ENCODE measurements around the gene TTC3. TPM values are rescaled to one million over a fixed set of nuclear protein-coding genes. Genes with fewer than 3 reads are reported as not detected.

The TTC3 gene
- total and polyA plus RNA-seq, 9 of the 15 experiments (the other 6 are each of a cell fraction or from before 2014, with no cell fraction given) = 17.5 to 92.0 (median 59.5) TPM

DNA sequence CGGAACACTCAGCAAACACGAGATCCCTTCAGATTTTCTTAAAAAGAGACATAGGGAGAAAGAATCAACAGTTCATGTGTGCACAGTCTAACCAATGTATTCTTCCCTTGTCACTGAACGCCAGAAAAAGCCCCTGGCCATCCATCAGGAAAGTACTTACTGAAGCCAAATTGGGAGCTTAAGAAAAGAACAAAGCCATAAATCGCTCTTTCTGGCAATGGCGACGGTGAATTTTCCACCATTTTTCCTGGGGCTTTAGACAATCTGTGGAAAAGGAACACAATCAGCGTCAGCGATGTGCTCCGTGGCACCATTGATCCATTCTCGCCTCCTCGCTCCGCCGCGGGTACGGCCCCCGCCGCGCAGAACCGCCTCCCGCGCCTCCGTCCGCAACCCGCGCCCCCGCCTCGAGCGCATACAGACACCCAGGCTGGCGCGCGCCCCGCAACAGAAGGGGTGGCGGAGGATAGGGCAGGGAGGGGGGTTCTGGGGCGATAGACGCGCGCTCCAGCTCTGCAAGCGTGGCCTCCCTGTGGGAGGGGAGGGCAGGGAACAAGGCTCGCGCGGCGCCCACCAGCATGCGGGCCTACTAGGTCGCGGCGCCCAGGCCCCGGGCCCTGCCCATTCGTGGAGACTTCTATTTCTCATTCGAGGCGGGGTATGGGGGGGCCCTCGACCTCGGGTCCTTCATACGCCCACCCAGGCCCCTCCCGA lies 623 bp upstream of the TTC3 start (continued):
- TF ChIP-seq, protein P1, sequence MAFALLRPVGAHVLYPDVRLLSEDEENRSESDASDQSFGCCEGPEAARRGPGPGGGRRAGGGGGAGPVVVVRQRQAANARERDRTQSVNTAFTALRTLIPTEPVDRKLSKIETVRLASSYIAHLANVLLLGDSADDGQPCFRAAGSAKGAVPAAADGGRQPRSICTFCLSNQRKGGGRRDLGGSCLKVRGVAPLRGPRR (CRISPR knock-in tag; IDR thresholded peaks at IDR 0.05) = no peak
- peak; percentile 45 for TF ChIP-seq RBM22 (IDR thresholded peaks at IDR 0.05; ENCODE audit: low read depth, low read length, poor library complexity, severe bottlenecking)
- TF ChIP-seq, protein P2, sequence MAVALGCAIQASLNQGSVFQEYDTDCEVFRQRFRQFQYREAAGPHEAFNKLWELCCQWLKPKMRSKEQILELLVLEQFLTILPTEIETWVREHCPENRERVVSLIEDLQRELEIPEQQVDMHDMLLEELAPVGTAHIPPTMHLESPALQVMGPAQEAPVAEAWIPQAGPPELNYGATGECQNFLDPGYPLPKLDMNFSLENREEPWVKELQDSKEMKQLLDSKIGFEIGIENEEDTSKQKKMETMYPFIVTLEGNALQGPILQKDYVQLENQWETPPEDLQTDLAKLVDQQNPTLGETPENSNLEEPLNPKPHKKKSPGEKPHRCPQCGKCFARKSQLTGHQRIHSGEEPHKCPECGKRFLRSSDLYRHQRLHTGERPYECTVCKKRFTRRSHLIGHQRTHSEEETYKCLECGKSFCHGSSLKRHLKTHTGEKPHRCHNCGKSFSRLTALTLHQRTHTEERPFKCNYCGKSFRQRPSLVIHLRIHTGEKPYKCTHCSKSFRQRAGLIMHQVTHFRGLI (CRISPR knock-in tag; IDR thresholded peaks at IDR 0.05) = no peak
- no peak for TF ChIP-seq POLR3G (IDR thresholded peaks at IDR 0.05; ENCODE audit: extremely low read depth, insufficient read length, insufficient replicate concordance)
- no peak for TF ChIP-seq ZNF785 (CRISPR knock-in tag; IDR thresholded peaks at IDR 0.05)
- no peak for TF ChIP-seq ZBED1 (IDR thresholded peaks at IDR 0.05)
- no peak for TF ChIP-seq RBM25 (IDR thresholded peaks at IDR 0.05; ENCODE audit: low read depth, low read length, severe bottlenecking)
- no peak for TF ChIP-seq EHMT2 (IDR thresholded peaks at IDR 0.05)
- TF ChIP-seq, protein P3, sequence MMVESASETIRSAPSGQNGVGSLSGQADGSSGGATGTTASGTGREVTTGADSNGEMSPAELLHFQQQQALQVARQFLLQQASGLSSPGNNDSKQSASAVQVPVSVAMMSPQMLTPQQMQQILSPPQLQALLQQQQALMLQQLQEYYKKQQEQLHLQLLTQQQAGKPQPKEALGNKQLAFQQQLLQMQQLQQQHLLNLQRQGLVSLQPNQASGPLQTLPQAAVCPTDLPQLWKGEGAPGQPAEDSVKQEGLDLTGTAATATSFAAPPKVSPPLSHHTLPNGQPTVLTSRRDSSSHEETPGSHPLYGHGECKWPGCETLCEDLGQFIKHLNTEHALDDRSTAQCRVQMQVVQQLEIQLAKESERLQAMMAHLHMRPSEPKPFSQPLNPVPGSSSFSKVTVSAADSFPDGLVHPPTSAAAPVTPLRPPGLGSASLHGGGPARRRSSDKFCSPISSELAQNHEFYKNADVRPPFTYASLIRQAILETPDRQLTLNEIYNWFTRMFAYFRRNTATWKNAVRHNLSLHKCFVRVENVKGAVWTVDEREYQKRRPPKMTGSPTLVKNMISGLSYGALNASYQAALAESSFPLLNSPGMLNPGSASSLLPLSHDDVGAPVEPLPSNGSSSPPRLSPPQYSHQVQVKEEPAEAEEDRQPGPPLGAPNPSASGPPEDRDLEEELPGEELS (CRISPR knock-in tag; IDR thresholded peaks at IDR 0.05; ENCODE audit: borderline replicate concordance) = peak; percentile 94
- no peak; the same call in 1 of the 2 replicates for TF ChIP-seq NFIC (IDR thresholded peaks at IDR 0.05)
- TF ChIP-seq SMAD2 (IDR thresholded peaks at IDR 0.05; ENCODE audit: low read depth, low read length) = no peak
- TF ChIP-seq MAZ (CRISPR knock-in tag; conservative IDR thresholded peaks at IDR 0.05 in 1 of 2, IDR thresholded peaks at IDR 0.05 in 1 of 2) = no peak; a peak in 2 of 4 replicates
- TF ChIP-seq MCM2 (IDR thresholded peaks at IDR 0.05; ENCODE audit: low read depth) = no peak
- TF ChIP-seq C11orf30 (IDR thresholded peaks at IDR 0.05; ENCODE audit: low read depth) = no peak
- TF ChIP-seq GABPA (tag; conservative IDR thresholded peaks at IDR 0.05; ENCODE audit: low read depth) = no peak
- TF ChIP-seq, protein P4, sequence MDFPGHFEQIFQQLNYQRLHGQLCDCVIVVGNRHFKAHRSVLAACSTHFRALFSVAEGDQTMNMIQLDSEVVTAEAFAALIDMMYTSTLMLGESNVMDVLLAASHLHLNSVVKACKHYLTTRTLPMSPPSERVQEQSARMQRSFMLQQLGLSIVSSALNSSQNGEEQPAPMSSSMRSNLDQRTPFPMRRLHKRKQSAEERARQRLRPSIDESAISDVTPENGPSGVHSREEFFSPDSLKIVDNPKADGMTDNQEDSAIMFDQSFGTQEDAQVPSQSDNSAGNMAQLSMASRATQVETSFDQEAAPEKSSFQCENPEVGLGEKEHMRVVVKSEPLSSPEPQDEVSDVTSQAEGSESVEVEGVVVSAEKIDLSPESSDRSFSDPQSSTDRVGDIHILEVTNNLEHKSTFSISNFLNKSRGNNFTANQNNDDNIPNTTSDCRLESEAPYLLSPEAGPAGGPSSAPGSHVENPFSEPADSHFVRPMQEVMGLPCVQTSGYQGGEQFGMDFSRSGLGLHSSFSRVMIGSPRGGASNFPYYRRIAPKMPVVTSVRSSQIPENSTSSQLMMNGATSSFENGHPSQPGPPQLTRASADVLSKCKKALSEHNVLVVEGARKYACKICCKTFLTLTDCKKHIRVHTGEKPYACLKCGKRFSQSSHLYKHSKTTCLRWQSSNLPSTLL (IDR thresholded peaks at IDR 0.05) = no peak
- TF ChIP-seq HMGN3 (IDR thresholded peaks at IDR 0.05; ENCODE audit: borderline replicate concordance, extremely low read depth, insufficient read length, low read depth, low read length) = no peak
- peak in 1 of 2 experiments; percentile 39; a peak in 2 of 4 replicates for TF ChIP-seq NONO (IDR thresholded peaks at IDR 0.05; ENCODE audit: low read depth in 2 of 2, low read length in 1 of 2)
- TF ChIP-seq TCF7 (IDR thresholded peaks at IDR 0.05; ENCODE audit: borderline replicate concordance) = no peak
- no peak for TF ChIP-seq CSDE1 (IDR thresholded peaks at IDR 0.05)
- peak; percentile 85; the same call in 1 of the 2 replicates for TF ChIP-seq FOXK1 (CRISPR knock-in tag; IDR thresholded peaks at IDR 0.05; ENCODE audit: borderline replicate concordance)
- TF ChIP-seq L3MBTL2 (IDR thresholded peaks at IDR 0.05) = no peak
